Fibroblast of the aortic adventitia (primary cell): ENCODE results near the gene URM1. TPM values are rescaled to one million over a fixed set of nuclear protein-coding genes. Genes with fewer than 3 reads are reported as not detected.
A peak's percentile ranks its signal among the peaks of the same experiment; 100 is the strongest.
"Not testable (repeated sequence)": the region's sequence is repeated elsewhere in the genome, so short reads cannot be mapped to it uniquely, and the experiment has no call there.

Source experiments
- DNase-seq: peaks from one replicate; pipeline ENCODE4 v3.0.0-alpha.2; 2010; ENCODE audit warnings: low read depth
- H3K4me3 ChIP-seq: 2 replicates; pipeline ENCODE4 v1.5.1; 2011; ENCODE audit warnings: low read depth, mild to moderate bottlenecking, control low read depth, low read length, moderate library complexity
- total RNA-seq: library from RNA; depleted of rRNA; stranded (reverse); fragments of >200 nt; gene quantifications from 2 replicates; pipeline ENCODE4 v1.2.3, GENCODE V29; 2012; ENCODE audit warnings: low replicate concordance
- TF ChIP-seq, protein P1 (sequence below): IDR thresholded peaks from 2 replicates; pipeline ENCODE4 v1.5.1; 2011; ENCODE audit warnings: mild to moderate bottlenecking, low read length, control low read depth, inconsistent platforms; ENCODE audit not compliant: insufficient read depth

Gene URM1
- total RNA-seq, 1 donor, result 33.8 TPM

DNA sequence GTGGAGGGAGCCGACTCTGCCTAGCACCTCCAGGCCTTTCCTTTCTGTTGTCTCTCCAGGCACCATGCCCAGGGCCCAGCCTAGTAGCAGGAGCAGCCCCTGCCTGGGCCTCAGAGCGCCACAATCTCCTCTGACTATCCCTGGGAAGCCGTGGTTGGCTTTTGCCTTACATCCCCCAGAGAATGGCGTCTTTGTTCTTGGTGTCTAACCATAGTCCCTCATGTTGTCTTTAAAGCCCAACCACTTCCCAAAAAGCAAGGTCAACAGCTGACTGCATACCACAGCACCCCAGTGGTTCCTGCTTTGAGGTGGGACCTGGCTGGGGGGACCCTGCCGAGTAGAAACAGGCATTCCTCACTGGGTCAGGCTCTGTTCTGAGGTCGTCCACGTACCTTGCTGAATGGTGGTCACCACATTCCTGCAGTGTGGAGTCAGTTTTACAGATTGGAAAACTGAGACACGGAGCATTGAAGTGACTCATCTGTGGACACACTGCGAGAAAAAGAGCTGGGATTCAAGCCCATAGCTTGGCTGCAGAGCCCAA lies 35.7 kb downstream of the URM1 start:
- TF ChIP-seq, protein P1, sequence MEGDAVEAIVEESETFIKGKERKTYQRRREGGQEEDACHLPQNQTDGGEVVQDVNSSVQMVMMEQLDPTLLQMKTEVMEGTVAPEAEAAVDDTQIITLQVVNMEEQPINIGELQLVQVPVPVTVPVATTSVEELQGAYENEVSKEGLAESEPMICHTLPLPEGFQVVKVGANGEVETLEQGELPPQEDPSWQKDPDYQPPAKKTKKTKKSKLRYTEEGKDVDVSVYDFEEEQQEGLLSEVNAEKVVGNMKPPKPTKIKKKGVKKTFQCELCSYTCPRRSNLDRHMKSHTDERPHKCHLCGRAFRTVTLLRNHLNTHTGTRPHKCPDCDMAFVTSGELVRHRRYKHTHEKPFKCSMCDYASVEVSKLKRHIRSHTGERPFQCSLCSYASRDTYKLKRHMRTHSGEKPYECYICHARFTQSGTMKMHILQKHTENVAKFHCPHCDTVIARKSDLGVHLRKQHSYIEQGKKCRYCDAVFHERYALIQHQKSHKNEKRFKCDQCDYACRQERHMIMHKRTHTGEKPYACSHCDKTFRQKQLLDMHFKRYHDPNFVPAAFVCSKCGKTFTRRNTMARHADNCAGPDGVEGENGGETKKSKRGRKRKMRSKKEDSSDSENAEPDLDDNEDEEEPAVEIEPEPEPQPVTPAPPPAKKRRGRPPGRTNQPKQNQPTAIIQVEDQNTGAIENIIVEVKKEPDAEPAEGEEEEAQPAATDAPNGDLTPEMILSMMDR, result no peak
- peak; percentile 22 for DNase-seq

DNA sequence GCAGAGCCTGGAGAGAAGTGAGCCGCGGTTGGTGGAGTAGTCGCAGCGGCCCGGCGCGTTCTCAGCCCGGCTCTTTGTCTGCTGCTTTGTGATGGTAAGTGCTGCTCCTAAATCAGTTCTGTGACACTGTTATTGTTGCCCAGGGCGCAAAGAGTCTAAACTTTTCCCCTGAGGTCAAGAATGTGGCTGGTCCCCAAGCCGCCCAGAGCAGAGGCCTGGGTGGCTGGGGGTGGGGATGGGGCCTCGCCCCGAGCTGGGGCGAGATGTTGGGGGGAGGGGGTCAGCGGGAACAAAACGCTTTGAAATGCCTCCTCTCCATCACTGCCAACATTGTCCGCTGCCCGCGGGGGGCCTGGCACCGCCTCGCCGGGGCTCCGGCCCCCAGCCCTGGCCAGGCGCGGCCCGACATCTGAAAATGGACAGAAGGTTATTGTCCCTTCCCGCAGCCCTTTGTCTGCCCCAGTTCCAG lies 37.8 kb downstream of the URM1 start:
- H3K4me3 ChIP-seq, result no peak overlapping the region
- DNase-seq, result no peak
- TF ChIP-seq, protein P1, result no peak

More for the DNA sequence above, 35.7 kb downstream of the URM1 start:
- H3K4me3 ChIP-seq, result no peak overlapping the region

DNA sequence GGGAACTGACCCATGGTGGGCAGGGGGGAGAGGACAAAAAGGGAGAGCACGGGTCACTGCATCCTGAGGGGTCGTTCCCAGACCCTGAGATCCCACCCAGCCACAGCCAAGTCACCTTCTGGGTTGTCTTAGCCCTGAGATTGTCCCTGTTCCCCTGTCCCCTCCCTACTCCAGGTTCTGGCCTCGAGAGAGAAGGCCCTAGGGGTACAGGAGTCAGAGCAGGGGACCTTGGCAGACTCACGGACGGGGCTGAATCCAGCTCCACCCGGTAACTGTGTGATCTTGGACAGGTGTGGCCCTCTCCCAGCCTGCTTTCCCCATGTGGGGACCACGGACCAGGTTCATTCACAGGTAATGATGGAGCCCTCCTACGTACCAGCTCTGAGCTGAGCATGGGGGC lies 38.3 kb downstream of the URM1 start:
- no peak overlapping the region for H3K4me3 ChIP-seq
- TF ChIP-seq, protein P1, result no peak
- DNase-seq, result no peak

DNA sequence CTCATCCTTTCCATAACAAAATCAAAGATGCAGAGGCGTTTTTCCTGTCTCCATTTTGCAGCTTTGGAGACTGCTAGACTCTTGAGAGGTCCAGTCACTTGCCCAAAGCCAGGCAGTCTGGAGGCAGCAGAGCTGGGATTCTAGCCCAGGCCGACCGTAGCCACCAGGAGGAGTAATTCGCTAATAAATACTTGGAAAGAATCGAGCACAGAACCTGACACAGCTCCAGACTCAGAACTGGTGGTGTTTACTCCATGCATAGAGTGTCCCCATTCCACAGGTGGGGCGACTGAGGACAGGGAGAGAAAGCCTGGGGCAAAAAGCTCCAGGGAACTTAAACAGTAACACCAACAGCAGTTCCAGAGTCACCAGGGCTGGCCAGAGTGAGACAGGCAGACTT lies 38.8 kb downstream of the URM1 start:
- TF ChIP-seq, protein P1, result peak; percentile 53
- no peak overlapping the region for H3K4me3 ChIP-seq
- peak; percentile 53 for DNase-seq

DNA sequence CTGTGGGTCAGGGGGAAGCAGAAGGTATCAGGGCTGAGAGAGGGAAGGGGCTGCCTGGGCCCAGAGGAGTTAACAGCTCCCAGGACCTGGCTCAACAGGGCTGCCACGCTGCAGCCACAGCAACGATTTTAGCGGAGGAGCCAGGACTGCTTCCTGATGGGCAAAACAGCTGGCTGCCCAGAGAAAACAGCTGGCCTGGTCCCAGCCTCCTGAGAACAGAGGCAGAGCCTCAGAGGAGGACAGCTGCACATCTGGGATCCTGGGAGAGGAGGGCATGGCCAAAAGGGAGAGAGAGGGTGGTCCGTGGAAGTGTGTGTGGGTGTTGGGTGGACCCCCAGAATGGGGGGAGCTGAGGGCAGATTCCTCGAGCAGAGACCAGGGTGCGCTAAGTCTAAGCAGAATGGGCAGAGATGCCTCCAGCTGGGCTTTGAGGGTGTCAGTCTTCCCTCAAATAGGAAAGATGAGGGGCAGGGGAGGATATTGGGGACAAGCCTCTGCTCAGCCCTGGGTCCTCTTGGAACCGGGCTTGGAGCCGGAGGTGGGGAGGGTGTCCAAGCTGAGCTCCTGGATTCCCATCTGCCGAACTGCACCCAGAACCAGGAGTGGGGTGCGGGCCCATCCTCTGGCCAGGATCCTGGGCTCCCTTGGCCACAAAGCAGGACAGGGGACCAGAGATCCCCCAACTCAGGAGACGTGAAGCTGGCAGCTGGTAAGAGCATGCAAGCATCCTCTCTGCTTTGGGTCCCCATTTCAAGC lies 40.4 kb downstream of the URM1 start:
- DNase-seq, result no peak
- H3K4me3 ChIP-seq, result no peak overlapping the region
- TF ChIP-seq, protein P1, result no peak

DNA sequence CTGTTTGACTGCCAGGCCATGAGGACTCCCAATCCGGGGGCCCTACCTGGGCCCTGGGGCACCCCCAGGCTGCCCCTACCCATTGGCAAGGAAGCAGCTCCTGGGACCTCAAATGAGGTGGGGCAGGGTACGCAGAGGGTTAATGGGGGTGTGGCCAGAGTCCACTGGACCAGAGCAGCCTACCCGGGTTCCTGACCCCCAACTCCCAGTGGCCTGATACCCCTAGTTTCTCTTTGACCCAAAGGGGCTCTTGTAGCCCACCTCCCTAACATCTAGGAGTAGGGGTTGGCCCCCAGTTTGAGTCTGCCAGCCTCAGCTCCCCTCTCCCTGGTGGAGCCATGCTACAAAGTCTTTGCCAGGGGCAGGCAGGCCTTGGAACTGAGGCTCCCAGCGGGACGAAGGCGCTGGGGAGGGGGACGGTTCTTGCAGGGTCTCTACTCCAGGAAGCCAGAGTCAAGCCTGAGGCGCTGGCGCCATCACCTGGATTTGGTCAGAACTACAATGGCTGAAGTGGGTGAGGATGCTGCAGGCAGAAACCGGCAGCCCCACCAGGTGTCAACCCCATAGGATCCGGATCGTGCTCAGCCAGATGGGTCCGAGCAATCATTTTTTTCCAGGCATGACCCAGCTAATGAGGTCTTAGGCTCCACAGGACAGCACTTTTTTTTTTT lies 41.1 kb downstream of the URM1 start:
- TF ChIP-seq, protein P1, result peak; percentile 64
- no peak overlapping the region for H3K4me3 ChIP-seq
- peak; percentile 36 for DNase-seq

DNA sequence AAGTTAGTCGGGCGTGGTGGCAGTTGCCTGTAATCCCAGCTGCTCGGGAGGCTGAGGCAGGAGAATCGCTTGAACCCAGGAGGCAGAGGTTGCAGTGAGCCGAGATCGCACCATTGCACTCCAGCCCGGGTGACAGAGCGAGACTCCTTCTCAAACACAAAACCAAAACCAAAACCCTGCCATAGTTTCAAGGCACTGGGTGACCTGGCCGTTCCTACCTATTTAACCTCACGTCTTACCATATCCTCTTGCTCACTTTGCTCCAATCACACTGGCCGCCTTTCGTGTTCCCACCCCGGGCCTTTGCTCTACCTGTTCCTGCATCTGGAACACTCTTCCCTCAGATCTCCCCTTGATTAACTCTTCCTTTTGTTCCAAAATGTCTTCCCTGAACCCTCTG lies 42.6 kb downstream of the URM1 start:
- not testable (repeated sequence) for DNase-seq, H3K4me3 ChIP-seq
